HG03342 (cell line): ENCODE measurements around the gene DACT2.
"Not testable (repeated sequence)": the region's sequence is repeated elsewhere in the genome, so short reads cannot be mapped to it uniquely, and the experiment has no call there.

Experiments used
- ATAC-seq: cut with Tn5 transposase; IDR thresholded peaks from one replicate; pipeline ENCODE4 v1.9.1; 2021; ENCODE audit warnings: mild to moderate bottlenecking, moderate library complexity; ENCODE audit not compliant: unreplicated experiment

The DACT2 gene, protein sequence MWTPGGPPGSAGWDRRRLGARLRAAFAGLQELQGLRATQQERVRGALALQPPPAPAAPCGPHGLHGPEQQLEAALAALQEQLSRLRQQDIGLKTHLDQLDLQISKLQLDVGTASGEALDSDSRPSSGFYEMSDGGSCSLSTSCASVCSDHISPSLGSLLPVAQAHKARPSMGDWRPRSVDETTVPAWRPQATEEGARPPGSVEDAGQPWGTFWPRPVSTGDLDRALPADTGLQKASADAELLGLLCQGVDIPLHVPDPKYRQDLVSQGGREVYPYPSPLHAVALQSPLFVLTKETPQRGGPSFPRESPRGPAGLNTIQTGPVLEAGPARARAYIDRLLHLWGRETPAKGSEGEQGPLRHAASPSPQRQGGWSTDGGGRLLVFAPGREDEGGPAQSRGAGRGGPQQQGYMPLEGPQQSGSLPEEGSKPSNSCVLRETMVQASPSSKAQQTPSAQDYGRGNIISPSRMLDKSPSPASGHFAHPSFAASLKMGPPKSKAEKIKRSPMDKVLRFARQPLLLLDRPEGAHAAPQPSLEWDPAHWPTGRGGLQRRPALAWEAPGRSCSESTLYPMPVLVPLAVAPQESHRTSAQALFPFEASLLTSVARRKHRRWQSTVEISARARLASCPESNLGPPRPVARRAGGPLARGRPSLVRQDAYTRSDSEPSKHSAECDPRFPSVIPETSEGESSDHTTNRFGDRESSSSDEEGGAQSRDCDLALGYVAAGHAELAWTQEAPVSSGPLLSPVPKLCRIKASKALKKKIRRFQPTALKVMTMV

DNA sequence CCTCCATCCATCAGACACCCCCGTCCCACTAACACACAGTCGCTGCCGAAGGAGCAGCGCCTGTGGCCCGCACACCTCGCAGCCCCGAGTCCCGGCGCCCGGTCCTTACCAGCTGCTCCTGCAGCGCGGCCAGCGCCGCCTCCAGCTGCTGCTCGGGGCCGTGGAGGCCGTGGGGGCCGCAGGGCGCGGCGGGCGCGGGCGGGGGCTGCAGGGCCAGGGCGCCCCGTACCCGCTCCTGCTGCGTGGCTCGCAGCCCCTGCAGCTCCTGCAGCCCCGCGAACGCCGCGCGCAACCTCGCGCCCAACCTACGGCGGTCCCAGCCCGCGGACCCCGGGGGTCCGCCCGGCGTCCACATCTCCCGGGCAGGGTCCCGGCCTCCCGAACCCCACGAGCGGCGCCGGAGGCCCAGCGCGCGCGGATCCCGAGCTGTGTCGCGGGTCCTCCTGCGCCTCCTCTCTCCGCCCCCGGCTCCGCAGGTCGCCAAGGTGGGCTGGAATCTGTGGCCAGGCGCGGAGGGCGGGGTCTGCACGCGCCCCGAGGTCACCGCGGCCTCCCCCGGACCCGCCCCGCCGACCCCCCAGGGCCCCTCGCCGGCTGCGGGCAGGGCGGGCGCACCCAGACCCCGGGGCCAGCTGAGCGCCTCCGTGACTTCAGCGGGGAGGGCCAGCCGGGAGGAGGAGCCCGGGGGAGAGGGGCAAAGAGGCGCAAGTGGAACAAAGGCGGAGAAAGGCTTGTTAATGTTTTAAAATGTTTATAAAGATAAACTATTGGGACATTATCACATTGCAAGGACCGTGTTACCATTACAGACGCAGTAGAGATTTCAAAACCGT, at the start of gene DACT2:
DACT2 (minus strand) TSS at position 499 of the 833 bp plus-strand sequence; CDS start at position 355, 144 bp downstream.
- no peak for ATAC-seq

DNA sequence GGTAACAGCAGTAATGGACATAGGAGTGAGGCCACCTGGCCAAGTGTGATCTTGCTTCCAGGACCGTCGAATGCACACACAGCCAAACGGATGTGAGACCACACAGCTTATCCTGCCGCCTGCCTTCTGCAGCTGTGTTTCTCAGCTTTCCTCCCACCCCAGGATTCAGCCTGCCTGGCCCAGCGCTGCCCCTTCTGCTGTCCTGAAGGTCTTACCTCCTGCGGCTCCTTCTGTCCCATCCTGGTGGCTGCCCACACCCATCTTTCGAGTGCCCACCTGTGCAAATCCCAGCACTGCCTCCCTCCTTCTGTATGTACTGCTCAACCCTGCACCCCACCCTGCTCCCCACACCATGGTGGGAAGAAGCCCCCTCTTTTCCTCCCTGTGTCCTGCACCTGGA, 49.4 kb upstream of the DACT2 start:
- ATAC-seq, result no peak

DNA sequence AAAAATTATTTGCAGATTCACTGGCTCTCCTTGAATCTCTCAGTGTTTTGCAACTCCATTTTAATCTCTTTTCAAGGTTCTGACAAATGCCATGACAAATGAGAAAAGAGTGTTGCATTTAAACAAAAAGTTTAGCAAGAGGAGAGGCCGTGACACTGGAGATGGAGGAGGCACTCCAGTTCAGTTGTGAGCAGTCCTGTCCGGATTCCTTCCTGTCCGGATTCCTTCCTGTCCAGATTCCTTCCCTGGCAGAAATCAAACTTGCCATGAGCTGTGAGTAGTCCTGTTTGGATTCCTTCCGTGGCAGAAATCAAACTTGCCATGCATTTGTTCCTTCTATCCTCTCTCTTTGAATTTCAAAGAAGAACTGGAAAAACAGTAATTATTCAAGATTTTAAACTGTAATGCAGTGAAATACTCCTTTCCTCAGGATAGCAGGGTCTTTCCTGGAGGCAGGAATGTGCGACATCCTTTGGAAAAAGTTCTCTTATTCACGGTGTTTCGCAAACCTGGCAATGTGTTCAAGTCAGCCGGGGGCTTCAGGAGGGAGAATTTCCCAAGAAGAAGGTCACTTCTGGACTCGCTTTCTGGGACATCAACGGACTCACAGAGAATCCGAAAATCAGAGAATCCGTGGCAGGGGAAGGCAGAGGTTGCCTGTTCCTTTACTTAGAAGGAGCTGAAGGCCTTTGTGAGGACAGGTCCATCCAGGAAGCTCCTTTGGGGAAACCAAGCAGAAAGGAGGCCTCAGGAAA, 48.7 kb upstream of the DACT2 start:
- ATAC-seq, result no peak

DNA sequence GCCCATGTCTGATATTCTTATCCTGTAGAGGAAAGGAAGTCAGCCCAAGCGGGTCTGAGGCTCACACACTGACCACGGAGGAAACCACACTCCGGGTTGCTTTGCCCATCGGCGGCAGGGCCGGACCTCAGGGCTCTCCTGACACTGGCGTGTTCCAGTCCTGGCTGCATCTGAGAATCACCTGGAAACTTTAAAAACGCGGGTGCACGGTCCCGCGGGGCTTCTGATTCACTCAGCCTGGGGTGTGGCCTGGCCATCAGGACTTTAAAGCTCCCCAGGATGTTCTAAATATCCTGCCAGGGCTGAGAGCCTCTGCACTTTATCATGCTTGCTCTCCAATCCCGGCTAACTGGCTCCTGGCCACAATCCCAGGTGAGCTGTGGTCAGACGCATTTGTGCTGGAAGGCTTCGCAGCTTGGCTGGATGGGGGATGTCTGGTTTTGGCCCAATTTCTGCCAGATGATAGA, 47.7 kb upstream of the DACT2 start:
- no peak for ATAC-seq

DNA sequence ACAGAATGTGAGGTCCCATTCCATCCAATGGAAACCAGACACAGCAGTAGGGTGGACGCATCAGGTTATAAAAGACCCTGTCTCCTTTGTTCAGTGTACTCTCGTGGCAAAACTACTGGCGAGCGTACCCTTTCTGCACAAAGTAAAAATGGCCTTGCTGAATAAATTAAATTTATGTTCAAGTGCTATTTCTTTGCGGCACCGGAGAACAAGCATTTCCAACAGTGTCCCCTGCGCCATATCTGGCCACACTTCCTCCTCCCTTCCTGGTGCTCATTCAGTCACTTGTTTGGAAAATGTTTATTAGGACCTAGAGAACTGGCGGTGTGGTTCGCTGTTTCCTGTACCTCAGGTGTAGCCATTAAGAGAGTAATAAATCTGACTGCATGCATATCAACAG, 46.9 kb upstream of the DACT2 start:
- ATAC-seq, result no peak

DNA sequence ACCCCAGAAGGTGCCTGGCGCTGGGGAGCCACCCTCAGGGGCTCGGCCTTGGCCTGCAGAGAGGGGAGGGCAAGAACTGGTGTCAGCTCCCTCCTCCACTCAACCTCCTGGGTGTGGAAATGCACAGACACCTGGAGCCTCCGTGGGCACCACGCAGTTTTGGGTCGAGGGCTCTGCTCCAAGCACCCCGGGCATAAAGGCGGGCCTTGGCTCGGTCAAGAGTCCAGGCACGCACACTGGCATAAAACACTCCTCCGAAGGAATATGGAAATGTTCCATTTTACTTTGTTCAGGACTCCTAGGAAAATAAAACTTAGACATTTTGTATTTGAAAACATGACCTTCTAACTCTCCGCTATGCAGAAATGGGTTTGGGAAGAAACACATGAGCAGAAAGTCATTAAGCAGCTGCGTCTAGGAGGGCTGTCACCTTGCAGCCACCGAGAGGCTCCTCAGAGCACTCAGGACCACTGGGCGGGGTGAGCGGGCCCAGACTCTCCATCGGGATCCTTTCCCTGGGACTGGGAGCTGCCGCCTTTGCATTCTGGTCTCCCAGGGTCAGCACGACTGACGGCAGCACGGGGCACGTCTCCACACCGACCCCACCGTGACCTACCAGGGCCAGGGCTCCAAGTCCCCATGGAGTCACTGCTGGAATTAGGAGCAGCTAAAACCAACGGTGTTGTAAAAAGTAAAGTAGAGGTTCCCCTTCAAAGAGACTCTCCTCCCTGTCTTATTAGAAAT, 46.0 kb upstream of the DACT2 start:
- ATAC-seq, result no peak

DNA sequence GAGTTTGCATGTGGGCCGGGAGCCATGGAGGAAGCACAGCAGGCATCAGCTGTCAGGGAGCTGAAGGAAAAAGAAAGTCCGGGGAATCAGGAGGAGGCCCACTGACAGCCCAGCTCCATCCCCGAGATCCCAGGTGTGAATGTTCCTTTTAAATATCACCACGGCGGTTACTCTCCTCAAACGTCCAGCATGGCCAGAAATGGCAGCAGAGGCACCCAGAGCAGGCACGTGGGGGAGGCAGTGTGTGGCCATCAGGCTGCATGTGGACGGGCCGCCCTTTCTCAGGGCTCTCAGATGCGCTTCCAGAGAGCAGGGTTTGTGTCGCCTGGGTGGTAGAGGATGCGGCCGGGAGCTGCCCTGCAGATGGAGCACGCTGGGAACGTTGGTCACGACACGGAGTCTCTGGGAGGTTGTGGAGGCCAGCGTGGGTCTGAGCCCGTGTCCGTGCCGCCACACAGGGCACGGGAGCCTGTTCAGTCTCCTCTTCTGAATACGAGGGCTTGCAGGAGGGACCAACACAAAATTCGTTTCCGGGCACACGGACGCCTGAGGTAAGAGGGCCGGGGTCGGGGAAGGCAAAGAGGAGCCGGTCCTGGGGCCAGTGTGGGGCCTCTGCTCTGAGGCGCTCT, 45.3 kb upstream of the DACT2 start:
- ATAC-seq, result no peak

DNA sequence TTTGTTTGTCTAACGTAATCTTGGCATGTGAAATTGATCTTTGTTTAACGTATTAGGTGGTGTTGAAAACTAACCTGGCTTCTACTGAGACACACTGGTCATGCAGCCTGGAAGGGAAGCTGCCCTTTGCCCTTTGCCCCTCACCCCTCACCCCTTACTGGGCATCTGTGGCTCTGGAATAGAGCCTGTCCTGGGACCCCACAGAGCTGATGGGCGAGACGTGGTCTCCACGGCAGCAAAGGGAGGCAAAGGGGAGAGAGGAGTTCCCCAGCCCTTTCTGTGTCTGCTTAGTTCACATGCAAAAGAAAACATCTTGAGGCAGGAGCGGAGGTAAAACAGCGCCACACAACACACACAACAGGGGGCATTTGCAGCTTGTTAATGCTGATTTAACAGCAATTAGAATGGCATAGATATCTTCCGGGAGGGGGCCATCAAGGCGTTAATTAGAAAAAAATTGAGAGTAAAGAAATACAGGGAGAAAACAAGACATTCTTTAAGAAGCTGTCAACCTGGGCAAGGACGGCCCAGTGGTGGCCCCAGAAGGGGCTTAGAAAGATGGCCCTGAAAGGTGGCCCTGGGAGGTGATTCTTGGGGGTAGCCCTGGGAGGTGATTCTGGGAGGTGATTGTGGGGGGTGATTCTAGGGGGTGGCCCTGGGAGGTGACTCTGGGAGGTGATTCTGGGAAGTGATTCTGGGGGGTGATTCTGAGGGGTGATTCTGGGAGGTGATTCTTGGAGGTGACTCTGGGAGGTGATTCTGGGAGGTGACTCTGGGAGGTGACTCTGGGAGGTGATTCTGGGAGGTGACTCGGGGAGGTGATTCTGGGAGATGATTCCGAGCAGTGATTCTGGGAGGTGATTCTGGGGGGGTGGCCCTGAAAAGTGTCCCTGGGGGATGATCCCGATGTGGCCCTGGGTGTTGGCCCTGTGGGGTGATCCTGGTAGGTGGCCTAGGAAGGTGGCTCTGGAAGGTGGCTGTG, 44.5 kb upstream of the DACT2 start:
- no peak for ATAC-seq

DNA sequence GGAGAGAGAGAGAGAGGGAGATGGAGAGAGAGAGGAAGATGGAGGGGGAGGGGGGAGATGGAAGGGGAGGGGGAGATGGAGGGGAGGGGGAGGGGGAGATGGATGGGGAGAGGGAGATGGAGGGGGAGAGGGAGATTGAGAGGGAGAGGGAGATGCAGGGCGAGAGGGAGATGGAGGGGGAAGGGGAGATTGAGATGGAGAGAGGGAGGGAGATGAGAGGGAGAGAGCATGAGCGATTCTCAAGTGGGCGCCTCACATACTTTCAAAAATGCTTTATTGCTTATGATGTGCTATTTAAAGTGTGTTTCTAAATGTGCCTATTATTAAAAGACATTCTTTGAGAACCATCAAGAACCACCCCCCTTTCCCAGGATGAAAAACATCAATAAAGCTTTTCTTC, 43.7 kb upstream of the DACT2 start:
- no peak for ATAC-seq

DNA sequence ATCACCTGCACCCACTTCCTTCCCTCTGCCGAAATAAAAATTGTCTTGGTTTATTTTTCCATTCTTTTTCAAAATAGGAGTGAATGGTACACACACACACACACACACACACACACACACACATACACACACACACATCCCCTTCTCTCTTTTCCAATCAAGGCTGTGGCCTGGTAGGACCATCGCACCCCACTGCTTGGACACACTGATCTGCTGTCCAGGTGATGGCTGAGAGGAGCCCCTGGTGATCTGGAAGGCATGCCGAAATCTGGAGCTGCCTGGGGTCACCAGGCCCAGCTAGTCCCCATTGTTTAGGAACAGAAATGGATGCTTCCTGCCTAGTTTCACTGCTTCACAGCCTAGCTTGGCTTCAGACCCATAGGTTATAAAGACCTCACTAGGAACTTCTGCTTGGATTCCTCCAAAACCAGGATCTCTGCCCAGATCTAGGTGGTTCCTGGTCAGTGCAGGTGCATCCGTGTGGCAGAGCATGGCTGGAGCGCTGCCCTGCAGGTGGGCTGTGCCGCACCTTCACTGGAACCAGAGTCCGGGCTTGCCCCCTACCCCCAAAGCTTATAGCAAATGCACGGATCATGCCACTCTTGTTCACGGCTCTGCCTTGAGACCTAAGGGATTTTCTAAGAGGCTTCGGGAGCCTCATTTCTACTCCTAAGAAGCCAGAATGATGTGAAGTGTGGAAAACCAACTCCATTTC, 42.9 kb upstream of the DACT2 start:
- no peak for ATAC-seq

DNA sequence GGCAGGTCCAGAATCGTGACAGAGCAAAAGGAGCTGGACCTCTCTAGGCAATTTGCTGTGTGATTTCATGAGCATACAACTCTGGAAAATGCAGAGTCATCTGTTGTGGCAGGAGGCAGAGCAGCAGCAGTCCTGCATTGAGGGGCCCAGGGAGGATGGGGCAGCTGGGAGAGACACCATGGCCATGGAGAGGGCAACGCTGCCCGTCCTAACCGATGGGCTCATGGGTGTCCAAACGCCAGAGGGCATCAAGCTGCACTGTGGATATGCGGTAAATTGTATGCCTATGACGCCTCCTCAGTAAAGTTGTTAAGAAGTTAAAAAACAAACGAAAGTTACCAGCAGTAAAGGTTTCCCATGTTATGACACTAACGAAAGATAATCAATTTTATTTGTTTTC, 42.2 kb upstream of the DACT2 start:
- ATAC-seq, result no peak

DNA sequence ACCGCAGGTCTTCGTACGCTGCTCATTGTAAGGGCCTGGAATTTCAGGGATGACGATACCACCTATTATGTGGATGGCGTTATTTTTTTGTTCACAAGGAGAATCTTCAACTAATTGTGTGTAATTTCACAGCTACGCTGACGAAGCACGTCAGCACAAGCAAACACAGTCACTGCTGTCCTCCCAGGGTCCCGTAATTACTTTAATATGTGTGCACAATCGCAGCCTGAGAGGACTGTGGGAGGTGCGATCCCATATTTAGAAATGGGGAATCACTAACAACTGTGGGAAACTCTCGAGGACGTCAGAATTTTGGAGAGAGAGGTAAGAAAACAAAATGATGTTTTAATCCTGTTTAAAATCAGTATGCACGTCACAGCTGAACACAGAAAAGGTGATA, 40.2 kb upstream of the DACT2 start:
- ATAC-seq, result no peak

DNA sequence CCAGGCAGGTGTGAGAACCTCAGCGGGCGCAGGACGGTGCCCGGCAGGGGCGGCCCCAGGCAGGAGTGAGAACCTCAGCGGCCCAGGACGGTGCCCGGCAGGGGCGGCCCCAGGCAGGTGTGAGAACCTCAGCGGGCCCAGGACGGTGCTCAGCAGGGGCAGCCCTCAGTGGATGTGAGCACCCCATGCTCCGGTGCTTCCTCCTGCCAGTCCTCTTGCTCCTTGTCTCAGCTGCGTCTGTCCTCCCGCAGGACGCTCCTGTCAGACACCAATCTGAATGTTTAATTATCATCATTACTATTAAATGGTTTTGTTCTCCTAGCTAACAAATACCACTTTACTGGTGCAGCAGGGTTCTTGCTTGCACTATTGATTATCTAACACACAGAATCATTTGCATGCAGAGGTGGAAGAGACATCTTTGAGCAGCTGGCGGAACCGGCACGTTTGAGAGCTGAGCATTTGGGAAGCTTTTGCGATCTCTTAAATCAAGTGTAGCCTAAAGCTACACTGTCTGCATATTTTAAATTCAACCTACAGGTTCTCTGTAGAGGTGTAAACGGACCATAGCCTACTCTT, 39.4 kb upstream of the DACT2 start:
- ATAC-seq, result no peak

DNA sequence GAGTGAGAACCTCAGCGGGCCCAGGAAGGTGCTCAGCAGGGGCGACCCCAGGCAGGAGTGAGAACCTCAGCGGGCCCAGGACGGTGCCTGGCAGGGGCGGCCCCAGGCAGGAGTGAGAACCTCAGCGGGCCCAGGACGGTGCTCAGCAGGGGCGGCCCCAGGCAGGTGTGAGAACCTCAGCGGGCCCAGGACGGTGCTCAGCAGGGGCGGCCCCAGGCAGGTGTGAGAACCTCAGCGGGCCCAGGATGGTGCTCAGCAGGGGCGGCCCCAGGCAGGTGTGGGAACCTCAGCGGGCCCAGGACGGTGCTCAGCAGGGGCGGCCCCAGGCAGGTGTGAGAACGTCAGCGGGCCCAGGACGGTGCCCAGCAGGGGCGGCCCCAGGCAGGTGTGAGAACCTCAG, 37.3 kb upstream of the DACT2 start:
- ATAC-seq, result not testable (repeated sequence)

DNA sequence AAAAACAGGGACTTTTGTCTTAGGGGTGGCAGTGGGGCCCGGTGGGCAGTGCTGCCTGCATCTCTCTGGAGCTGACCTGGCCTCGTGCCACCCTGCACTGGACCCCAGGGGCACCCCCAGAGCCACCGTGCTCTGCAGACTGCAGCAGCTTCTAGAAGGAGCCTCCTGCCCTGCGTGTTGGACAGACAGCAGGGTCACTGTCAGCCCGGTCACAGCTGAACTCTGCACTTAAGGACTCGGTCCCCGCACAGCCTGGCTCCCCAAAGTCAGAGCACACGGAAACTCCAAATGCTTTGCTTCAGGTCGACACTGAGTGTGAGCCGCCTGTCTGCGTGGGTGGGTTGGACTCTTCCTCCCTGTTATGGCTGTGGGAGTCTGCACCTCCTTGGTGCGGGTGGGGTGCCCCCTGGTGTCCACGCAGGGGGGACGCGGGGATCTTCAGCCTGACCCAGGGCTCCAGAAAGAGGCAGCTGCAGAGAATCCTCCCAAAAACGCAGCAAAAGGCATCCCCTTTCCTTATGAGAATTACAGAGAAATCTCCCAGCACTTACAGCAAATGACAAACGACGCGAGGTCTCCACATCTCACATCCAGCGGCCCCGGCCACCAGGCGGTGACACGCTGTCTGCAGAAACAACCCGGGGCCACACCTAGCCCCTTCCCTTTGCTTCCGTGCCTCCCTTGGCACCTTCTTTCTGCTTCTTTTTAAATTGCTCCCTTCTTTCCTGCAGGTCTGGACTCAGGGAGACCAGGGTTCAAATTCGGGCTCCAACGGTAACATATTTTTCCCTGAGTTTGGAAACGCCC, 36.3 kb upstream of the DACT2 start:
- ATAC-seq, result no peak

DNA sequence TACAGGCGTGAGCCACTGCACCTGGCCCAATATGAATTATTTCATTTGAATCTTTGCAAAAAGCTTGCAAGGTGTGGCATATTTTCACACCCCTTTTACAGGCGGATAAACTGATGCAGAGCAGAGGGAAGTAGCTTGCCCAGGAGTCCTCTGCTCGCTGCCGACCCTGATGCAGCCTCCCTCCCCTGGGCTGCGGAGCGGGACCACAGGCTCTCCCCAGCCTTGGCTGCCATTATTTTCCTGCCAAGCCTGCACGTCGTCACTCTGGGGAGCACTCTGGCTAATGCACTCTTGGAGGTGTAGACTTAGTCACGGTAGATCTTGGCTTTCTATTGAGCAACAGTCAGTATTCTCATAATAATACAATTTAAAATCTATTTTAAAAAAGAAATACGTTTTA, 34.8 kb upstream of the DACT2 start:
- ATAC-seq, result no peak
